ENCODE data around the gene KRTAP29-1.
A peak's percentile ranks its signal among the peaks of the same experiment; 100 is the strongest.

The KRTAP29-1 gene

DNA sequence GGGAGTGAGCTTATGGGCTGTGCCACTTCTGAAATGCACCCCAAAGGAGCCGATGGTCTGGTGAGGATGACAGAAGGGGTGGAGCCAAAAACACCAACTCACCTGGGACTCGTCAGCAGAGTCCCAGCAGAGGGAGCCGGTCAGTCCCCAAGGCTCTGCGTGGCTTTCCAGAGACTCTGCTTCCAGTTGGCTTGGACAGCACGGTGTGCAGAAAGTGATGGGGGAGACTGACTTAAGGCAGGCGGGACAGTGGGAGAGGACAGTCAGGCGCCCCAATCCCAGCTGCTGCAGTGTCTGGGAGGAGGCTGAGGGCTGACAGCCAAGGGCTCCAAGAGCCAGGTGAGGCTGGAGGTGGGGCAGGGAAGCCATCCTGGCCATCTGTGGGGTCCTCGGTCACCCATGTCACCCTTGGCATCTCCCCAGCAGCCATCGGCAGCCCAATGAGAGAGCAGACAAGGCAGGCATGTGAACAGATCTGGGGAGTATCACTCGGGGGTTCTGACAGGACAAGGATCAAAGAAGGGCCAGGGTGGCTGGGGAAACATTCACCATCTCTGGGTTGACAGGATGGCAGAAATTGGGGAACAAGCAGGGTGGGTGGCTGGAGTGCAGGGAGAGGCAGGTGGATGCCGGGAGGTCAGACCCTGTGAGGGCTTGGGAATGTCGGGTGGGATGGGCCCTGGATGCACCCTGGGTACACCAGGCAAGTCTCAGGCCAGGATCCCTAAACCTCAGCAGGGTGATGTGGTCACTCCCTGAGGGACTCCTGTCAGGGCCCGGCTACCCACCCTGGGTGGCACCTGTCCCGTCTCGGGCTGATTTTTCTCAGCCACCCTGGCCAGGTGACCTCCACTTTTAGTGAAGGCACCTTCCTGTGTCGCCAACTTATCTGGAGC is 21.8 kb upstream of the KRTAP29-1 start:
- no peak for DNase-seq (ENCODE audit: extremely low spot score)
- ChIA-PET POLR2A (no interaction called here), CTCF (no interaction called here)
- TF ChIP-seq L3MBTL2 (conservative IDR thresholded peaks at IDR 0.05) (no peak), ZNF384 (IDR thresholded peaks at IDR 0.05) (no peak), SUZ12 (IDR thresholded peaks at IDR 0.05) (no peak), CTBP1 (IDR thresholded peaks at IDR 0.05; ENCODE audit: borderline replicate concordance) (no peak), FOXA1 (IDR thresholded peaks at IDR 0.05) (no peak), BHLHE40 (IDR thresholded peaks at IDR 0.05; ENCODE audit: borderline replicate concordance) (no peak), PKNOX1 (IDR thresholded peaks at IDR 0.05) (no peak), TARDBP (IDR thresholded peaks at IDR 0.05) (no peak), ELF4 (IDR thresholded peaks at IDR 0.05) (no peak), FOXM1 (IDR thresholded peaks at IDR 0.05; ENCODE audit: borderline replicate concordance) (no peak), NFRKB (IDR thresholded peaks at IDR 0.05) (no peak), LEF1 (IDR thresholded peaks at IDR 0.05; ENCODE audit: borderline replicate concordance) (no peak), SP1 (IDR thresholded peaks at IDR 0.05) (no peak), ARNT (IDR thresholded peaks at IDR 0.05) (no peak), HDGF (IDR thresholded peaks at IDR 0.05; ENCODE audit: borderline replicate concordance) (no peak), FOXK2 (IDR thresholded peaks at IDR 0.05) (no peak)

DNA sequence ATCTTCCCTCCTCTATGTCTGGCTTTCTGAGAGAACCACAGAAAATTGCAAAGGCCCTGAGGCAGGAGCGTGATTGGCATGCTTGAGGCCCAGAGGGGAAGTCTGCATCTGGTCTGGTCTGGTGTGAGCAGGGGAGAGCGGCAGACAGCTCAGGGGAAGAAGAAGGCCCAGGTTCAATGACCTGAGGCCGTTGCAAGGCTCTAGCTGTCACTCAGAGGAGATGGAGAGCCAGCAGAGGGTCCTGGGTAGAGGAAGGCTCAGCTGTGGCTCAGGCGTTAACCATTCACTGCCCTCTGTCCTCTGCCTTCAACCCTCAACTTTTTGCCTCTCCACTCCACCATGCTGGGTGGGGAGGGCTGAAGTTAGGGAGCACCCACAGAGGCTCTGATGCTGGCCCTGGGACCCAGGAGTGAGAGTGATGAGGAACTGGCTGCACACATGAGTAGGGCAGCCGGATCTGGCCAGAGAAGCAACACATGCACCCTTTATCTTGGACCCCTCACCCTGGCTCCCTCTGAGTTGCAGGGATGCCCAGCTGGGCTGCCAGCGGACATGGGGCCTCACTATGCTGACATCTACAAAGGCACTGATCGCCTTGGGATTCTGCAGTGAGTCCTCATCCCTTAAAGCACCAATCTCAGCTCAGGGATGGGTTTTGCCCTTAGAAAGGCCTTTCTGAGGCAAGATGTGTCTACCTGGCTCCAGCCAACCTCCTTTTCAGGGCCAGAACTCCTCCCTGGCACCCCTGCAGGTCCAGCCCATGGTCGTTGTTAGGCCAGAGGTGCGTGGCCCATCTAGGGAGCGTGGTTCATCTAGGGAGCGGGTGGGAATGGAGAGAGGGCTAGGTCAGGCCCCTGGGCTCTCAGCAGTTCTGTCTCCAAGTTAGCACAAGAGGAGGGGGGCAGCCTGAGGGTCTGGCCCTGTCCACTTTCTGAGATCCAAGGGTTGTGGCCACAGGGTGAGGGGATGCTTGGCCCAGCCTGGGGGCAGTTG is 20.5 kb upstream of the KRTAP29-1 start:
- TF ChIP-seq SP1 (IDR thresholded peaks at IDR 0.05) (no peak), PKNOX1 (IDR thresholded peaks at IDR 0.05) (no peak), BHLHE40 (IDR thresholded peaks at IDR 0.05; ENCODE audit: borderline replicate concordance) (no peak), CTBP1 (IDR thresholded peaks at IDR 0.05; ENCODE audit: borderline replicate concordance) (no peak), LEF1 (IDR thresholded peaks at IDR 0.05; ENCODE audit: borderline replicate concordance) (no peak), NFRKB (IDR thresholded peaks at IDR 0.05) (no peak), L3MBTL2 (conservative IDR thresholded peaks at IDR 0.05) (no peak), ARNT (IDR thresholded peaks at IDR 0.05) (no peak), ELF4 (IDR thresholded peaks at IDR 0.05) (no peak), TARDBP (IDR thresholded peaks at IDR 0.05) (no peak), SUZ12 (IDR thresholded peaks at IDR 0.05) (no peak), HDGF (IDR thresholded peaks at IDR 0.05; ENCODE audit: borderline replicate concordance) (no peak), FOXA1 (IDR thresholded peaks at IDR 0.05) (no peak)
- DNase-seq (ENCODE audit: extremely low spot score) = no peak
- CTCF ChIA-PET = interaction anchor here (0.6 to 2.3 kb wide), 16 partner anchors 8 to 747 kb away, joined by 3 to 7 read pairs (median 4); partner anchors contain the start of genes KRTAP16-1 and KRTAP29-1
- POLR2A ChIA-PET = no interaction called here

DNA sequence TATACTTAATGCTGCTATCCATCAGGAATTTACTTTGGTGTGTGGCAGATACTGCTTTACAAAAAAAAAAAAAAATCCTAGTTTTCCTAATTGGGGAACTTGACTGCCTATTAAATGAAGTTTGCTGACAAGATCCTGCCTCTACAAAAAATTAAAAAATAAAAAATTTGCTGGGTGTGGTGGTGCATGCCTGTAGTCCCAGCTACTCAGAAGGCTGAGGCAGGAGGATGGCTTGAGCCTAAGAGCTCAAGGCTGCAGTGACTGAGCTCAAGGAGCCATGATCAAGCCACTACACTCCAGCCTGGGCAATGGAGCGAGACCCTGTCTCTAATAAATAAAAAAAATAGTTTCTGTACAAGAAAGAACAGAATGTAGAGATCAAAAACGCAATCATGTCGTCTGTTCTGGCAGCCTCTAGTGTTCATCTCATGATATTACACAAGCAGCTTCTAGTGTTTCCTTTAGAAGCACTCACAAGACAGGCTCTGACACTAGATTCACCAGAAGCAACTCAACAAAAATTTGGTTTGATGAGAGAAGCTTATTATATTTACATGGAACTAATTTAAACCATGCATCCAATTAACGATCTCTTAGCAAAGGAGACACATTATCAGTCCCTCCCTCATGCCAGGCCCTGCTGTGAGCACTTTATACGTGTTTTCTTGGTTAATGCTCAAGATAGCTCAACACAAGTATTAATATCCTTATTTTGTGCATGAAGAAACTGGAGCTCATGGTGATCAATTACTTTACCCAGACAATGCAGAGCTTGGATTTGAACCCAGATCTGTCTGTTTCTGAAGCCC is 19.6 kb upstream of the KRTAP29-1 start:
- ChIA-PET CTCF (interaction anchor here (0.6 to 2.3 kb wide), 16 partner anchors 8 to 467 kb away, joined by 3 to 7 read pairs (median 4); partner anchors contain the start of genes KRTAP16-1 and KRTAP29-1), POLR2A (no interaction called here)
- no peak for TF ChIP-seq PKNOX1 (IDR thresholded peaks at IDR 0.05)
- peak; percentile 22 for DNase-seq (ENCODE audit: extremely low spot score)

- CTCF ChIA-PET = no interaction called here
- no peak for DNase-seq (ENCODE audit: extremely low spot score)
- POLR2A ChIA-PET = no interaction called here
- TF ChIP-seq FOXM1 (IDR thresholded peaks at IDR 0.05; ENCODE audit: borderline replicate concordance) = no peak
- TF ChIP-seq CTBP1 (IDR thresholded peaks at IDR 0.05; ENCODE audit: borderline replicate concordance) = no peak
- no peak for TF ChIP-seq FOXK2 (IDR thresholded peaks at IDR 0.05)
- TF ChIP-seq HDGF (IDR thresholded peaks at IDR 0.05; ENCODE audit: borderline replicate concordance) = no peak
- no peak for TF ChIP-seq L3MBTL2 (conservative IDR thresholded peaks at IDR 0.05)
- no peak for TF ChIP-seq SP1 (IDR thresholded peaks at IDR 0.05)
- TF ChIP-seq FOXA1 (IDR thresholded peaks at IDR 0.05) = no peak
- TF ChIP-seq PKNOX1 (IDR thresholded peaks at IDR 0.05) = no peak
- no peak for TF ChIP-seq SUZ12 (IDR thresholded peaks at IDR 0.05)
- TF ChIP-seq ZNF384 (IDR thresholded peaks at IDR 0.05) = no peak
- no peak for TF ChIP-seq ELF4 (IDR thresholded peaks at IDR 0.05)
- TF ChIP-seq ARNT (IDR thresholded peaks at IDR 0.05) = no peak
- no peak for TF ChIP-seq NFRKB (IDR thresholded peaks at IDR 0.05)
- no peak for TF ChIP-seq TARDBP (IDR thresholded peaks at IDR 0.05)
- no peak for TF ChIP-seq LEF1 (IDR thresholded peaks at IDR 0.05; ENCODE audit: borderline replicate concordance)
- no peak for TF ChIP-seq BHLHE40 (IDR thresholded peaks at IDR 0.05; ENCODE audit: borderline replicate concordance)
These were observed 15.6 kb upstream of the KRTAP29-1 start for GRCh38 chr17:41318231-41318630.

Measured in HEK293T (cell line).